HCT116 (cell line): ENCODE results near the gene CTR9. TPM values are rescaled to one million over a fixed set of nuclear protein-coding genes. Genes with fewer than 3 reads are reported as not detected.
"Not testable (repeated sequence)": the region's sequence is repeated elsewhere in the genome, so short reads cannot be mapped to it uniquely, and the experiment has no call there.

Source experiments
- ATAC-seq: fragments of 200-7000 bp; cut with Tn5 transposase; 2 replicates; pipeline ENCODE4 v1.9.1; 2020; ENCODE audit warnings: mild to moderate bottlenecking, moderate library complexity
- BruUV-seq: library from RNA; stranded (reverse); fragments of 400-500 nt; replicated peaks from 2 replicates; lab custom pipeline; 2021; lab: Mats Ljungman, UMichigan
- CTCF ChIA-PET: fragments of 300-600 bp; sonication (Branson Sonifier 250); formaldehyde crosslinking; loops from one replicate; lab custom pipeline; 2021; ENCODE audit warnings: antibody characterized with exemption; lab: Charles Lee
- POLR2A ChIA-PET: fragments of 300-600, 350-600 bp; sonication (Branson Sonifier 250); formaldehyde crosslinking; loops from one replicate; lab custom pipeline; 2021; ENCODE audit warnings: antibody characterized with exemption; lab: Charles Lee
- RAD21 ChIA-PET, 2 experiments: fragments of 300-600 bp; sonication (Branson Sonifier 250); formaldehyde crosslinking; loops; one replicate each; lab custom pipeline; 2023; ENCODE audit warnings: low total read pairs in 2 of 2; ENCODE audit not compliant: uncharacterized antibody in 2 of 2, unreplicated experiment in 2 of 2, low non-redundant PET in 1 of 2; lab: Charles Lee
- DNase-seq: peaks from one replicate; pipeline ENCODE4 v3.0.0-alpha.2; 2010; ENCODE audit warnings: low read depth, low spot score
- H2AFZ ChIP-seq: fragments of 200-600 bp; shearing (Covaris generic), sonication (generic); 2 replicates; pipeline ENCODE4 v1.6.1; 2017; ENCODE audit warnings: low read depth, mixed run types, mixed read lengths, antibody characterized with exemption, low read length; ENCODE audit not compliant: poor library complexity, severe bottlenecking
- H3K27ac ChIP-seq: 2 replicates; pipeline ENCODE4 v1.5.1; 2012; ENCODE audit warnings: low read depth, low read length
- H3K27me3 ChIP-seq: fragments of 200-600 bp; sonication (generic); 2 replicates; pipeline ENCODE4 v1.6.1; 2016; ENCODE audit warnings: mixed run types, low read length, mixed read lengths; ENCODE audit not compliant: insufficient read depth
- H3K36me3 ChIP-seq, 2 experiments: fragments of 200-500 bp in 1 of 2; fragments of 200-600 bp in 1 of 2; sonication (Bioruptor generic) in 1 of 2; sonication (generic) in 1 of 2; 2 replicates each; pipeline versions ENCODE4 v1.5.1 to v1.6.1; 2014 to 2016; ENCODE audit warnings: low read length in 2 of 2, inconsistent platforms in 1 of 2, mixed read lengths in 1 of 2, mixed run types in 1 of 2; ENCODE audit not compliant: insufficient read depth in 2 of 2, control insufficient read depth in 1 of 2
- H3K4me1 ChIP-seq, 2 experiments: fragments of 200-600 bp in 1 of 2; sonication (generic) in 1 of 2; 2 replicates each; pipeline versions ENCODE4 v1.5.1 to v1.6.1; 2012 to 2017; ENCODE audit warnings: low read length in 2 of 2, inconsistent platforms in 1 of 2, mild to moderate bottlenecking in 1 of 2, mixed read lengths in 1 of 2, mixed run types in 1 of 2, moderate library complexity in 1 of 2; ENCODE audit not compliant: insufficient read depth in 2 of 2, control insufficient read depth in 1 of 2
- H3K4me2 ChIP-seq: fragments of 200-600 bp; sonication (generic); 2 replicates; pipeline ENCODE4 v1.6.1; 2017; ENCODE audit warnings: mixed run types, low read length, mixed read lengths
- H3K4me3 ChIP-seq, 2 experiments: fragments of 200-600 bp in 1 of 2; sonication (generic) in 1 of 2; replicated peaks in 1 of 2; 2 replicates each; pipeline ENCODE4 v1.5.1; 2011 to 2016; ENCODE audit warnings: low read length in 2 of 2, control low read depth in 1 of 2, low read depth in 1 of 2, mild to moderate bottlenecking in 1 of 2, mixed read lengths in 1 of 2, mixed run types in 1 of 2
- H3K79me2 ChIP-seq: fragments of 200-600 bp; sonication (generic); 2 replicates; pipeline ENCODE4 v1.6.1; 2017; ENCODE audit warnings: mild to moderate bottlenecking, mixed run types, low read length, moderate library complexity, mixed read lengths; ENCODE audit not compliant: insufficient read depth
- H3K9ac ChIP-seq: fragments of 200-600 bp; sonication (generic); 2 replicates; pipeline ENCODE4 v1.6.1; 2016; ENCODE audit warnings: low read length, mixed read lengths
- H3K9me2 ChIP-seq: fragments of 200-600 bp; sonication (generic), shearing (Covaris generic); 2 replicates; pipeline ENCODE4 v1.6.1; 2017; ENCODE audit warnings: mixed run types, mild to moderate bottlenecking, moderate library complexity; ENCODE audit not compliant: insufficient read depth
- H3K9me3 ChIP-seq, 2 experiments: fragments of 200-500 bp in 1 of 2; fragments of 200-600 bp in 1 of 2; sonication (Bioruptor generic) in 1 of 2; sonication (generic) in 1 of 2; 2 replicates each; pipeline ENCODE4 v1.6.1; 2014 to 2017; ENCODE audit warnings: low read length in 2 of 2, mixed read lengths in 2 of 2, inconsistent platforms in 1 of 2, low read depth in 1 of 2, mild to moderate bottlenecking in 1 of 2, mixed run types in 1 of 2, moderate library complexity in 1 of 2; ENCODE audit not compliant: control insufficient read depth in 1 of 2, insufficient read depth in 1 of 2
- H4K20me1 ChIP-seq: fragments of 200-600 bp; sonication (generic), shearing (Covaris generic); 2 replicates; pipeline ENCODE4 v1.6.1; 2017; ENCODE audit warnings: mixed run types, mild to moderate bottlenecking, moderate library complexity; ENCODE audit not compliant: insufficient read depth
- CBX3 ChIP-seq: IDR thresholded peaks from 2 replicates; pipeline ENCODE4 v1.6.1; 2012; ENCODE audit warnings: low read depth
- EGR1 ChIP-seq: IDR thresholded peaks from 2 replicates; pipeline ENCODE4 v1.6.1; 2012; ENCODE audit warnings: low read depth
- EZH2phosphoT487 ChIP-seq: fragments of 200-600 bp; IDR thresholded peaks from 2 replicates; pipeline ENCODE4 v1.6.1; 2018; ENCODE audit warnings: antibody characterized with exemption, borderline replicate concordance
- FOSL1 ChIP-seq: IDR thresholded peaks from 2 replicates; pipeline ENCODE4 v1.6.1; 2012; ENCODE audit warnings: low read depth
- SIN3A ChIP-seq: IDR thresholded peaks from 2 replicates; pipeline ENCODE4 v1.6.1; 2012; ENCODE audit warnings: low read depth
- SRF ChIP-seq: IDR thresholded peaks from 2 replicates; pipeline ENCODE4 v1.6.1; 2012; ENCODE audit warnings: low read depth
- TCF7L2 ChIP-seq: IDR thresholded peaks from 2 replicates; pipeline ENCODE4 v1.7.0; 2011; ENCODE audit warnings: borderline replicate concordance, inconsistent platforms; ENCODE audit not compliant: insufficient read depth, insufficient read length; ENCODE audit errors: extremely low read depth
- YY1 ChIP-seq: IDR thresholded peaks from 2 replicates; pipeline ENCODE4 v1.6.1; 2011; ENCODE audit warnings: low read length, low read depth, moderate library complexity, mild to moderate bottlenecking; ENCODE audit not compliant: insufficient replicate concordance; ENCODE audit errors: extremely low read depth
- intact Hi-C: fragments of 100-400 bp; cut with micrococcal nuclease; formaldehyde crosslinking; loops from 2 replicates; pipeline ENCODE4 v1.10.0; 2022
- total RNA-seq: library from RNA; stranded (reverse); gene quantifications from one replicate; pipeline ENCODE4 v1.2.1, GENCODE V29; 2021; ENCODE audit not compliant: unreplicated experiment
- TF ChIP-seq, protein P1 (sequence below): IDR thresholded peaks from 2 replicates; pipeline ENCODE4 v1.6.1; 2011; ENCODE audit warnings: mild to moderate bottlenecking, low read length, moderate library complexity; ENCODE audit not compliant: insufficient replicate concordance; ENCODE audit errors: extremely low read depth
- TF ChIP-seq, protein P2 (sequence below): IDR thresholded peaks from 2 replicates; pipeline ENCODE4 v1.6.1; 2012

CTR9 gene
- total RNA-seq, 1 experiment from 2014 or later: 68.4 TPM

DNA sequence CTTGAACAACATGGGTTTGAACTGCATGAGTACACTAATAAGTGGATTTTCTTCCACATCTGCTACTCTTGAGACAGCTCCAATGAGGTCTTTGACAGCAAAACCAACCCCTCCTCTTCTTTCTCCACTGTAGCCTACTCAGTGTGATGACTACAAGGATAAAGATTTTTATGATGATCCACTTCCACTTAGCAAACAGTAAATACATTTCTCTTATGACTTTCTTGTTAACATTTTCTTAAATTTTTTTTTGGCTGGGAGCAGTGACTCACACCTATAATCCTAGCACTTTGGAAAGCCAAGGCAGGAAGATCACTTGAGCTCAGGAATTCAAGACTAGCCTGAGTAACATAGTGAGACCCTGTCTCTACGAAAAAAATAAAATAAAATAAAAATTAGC is 67.5 kb downstream of the CTR9 start:
- no TSS peak for BruUV-seq
- TF ChIP-seq YY1: no peak
- TF ChIP-seq SRF: no peak
- no peak for TF ChIP-seq SIN3A
- TF ChIP-seq CBX3: no peak
- TF ChIP-seq FOSL1: no peak
- TF ChIP-seq, protein P1, sequence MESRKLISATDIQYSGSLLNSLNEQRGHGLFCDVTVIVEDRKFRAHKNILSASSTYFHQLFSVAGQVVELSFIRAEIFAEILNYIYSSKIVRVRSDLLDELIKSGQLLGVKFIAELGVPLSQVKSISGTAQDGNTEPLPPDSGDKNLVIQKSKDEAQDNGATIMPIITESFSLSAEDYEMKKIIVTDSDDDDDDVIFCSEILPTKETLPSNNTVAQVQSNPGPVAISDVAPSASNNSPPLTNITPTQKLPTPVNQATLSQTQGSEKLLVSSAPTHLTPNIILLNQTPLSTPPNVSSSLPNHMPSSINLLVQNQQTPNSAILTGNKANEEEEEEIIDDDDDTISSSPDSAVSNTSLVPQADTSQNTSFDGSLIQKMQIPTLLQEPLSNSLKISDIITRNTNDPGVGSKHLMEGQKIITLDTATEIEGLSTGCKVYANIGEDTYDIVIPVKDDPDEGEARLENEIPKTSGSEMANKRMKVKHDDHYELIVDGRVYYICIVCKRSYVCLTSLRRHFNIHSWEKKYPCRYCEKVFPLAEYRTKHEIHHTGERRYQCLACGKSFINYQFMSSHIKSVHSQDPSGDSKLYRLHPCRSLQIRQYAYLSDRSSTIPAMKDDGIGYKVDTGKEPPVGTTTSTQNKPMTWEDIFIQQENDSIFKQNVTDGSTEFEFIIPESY: no peak
- TF ChIP-seq TCF7L2: no peak
- TF ChIP-seq EGR1: no peak
- TF ChIP-seq, protein P2, sequence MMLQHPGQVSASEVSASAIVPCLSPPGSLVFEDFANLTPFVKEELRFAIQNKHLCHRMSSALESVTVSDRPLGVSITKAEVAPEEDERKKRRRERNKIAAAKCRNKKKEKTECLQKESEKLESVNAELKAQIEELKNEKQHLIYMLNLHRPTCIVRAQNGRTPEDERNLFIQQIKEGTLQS: no peak
- no peak for TF ChIP-seq EZH2phosphoT487
- Histone ChIP-seq H3K36me3 (no peaks in the 10 kb centered on the region), H2AFZ (no peak overlapping the region), H3K9me2 (no peaks in the 10 kb centered on the region), H3K27ac (no peak overlapping the region), H3K4me2 (no peak overlapping the region), H3K27me3 (no peaks in the 10 kb centered on the region), H3K9me3 (no peaks in the 10 kb centered on the region), H3K4me3 (no peak overlapping the region), H3K4me1 (0 out of 4 replicates have a peak, but pooled peaks cover 0 to 3% of the 10 kb centered on the region in 2 experiments), H3K79me2 (no peaks in the 10 kb centered on the region), H3K9ac (no peak overlapping the region), H4K20me1 (no peaks in the 10 kb centered on the region)
- ChIA-PET RAD21 (no interaction called here), POLR2A (interaction anchor here (3.0 kb wide), 1 partner anchor 9 kb away, joined by 18 read pairs; the partner anchor contains the start of gene EIF4G2), CTCF (interaction anchor here (0.7 kb wide), 1 partner anchor 10 kb away, joined by 3 read pairs; the partner anchor contains the start of gene EIF4G2)
- intact Hi-C loops: no loop called here
- DNase-seq: no peak
- no peak for ATAC-seq

DNA sequence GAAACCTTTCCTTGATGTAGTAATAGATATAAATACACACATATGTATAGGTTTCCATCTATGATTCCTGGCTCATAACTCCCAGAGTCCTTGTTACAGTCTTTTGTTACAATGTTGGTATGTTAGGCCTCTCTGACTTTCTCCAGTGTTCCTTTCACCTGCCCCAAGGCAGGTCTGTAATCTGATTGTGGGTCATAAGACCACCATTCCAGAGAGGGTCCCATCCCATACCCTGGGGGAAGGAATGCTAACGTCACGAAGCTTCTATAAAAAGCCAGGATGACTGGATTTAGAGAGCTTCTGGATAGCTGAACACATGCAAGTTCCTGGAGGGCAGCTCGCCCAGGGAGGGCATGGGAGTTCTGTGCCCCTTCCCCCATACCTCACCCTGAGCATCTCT is 71.4 kb downstream of the CTR9 start:
- H3K4me1 ChIP-seq, H3K9me3 ChIP-seq, H3K4me3 ChIP-seq, POLR2A ChIA-PET, ATAC-seq, H3K9me2 ChIP-seq, H2AFZ ChIP-seq, H3K9ac ChIP-seq, H3K27ac ChIP-seq, H3K4me2 ChIP-seq, CTCF ChIA-PET, H3K36me3 ChIP-seq, DNase-seq, H4K20me1 ChIP-seq, intact Hi-C loops, RAD21 ChIA-PET, BruUV-seq, H3K79me2 ChIP-seq, H3K27me3 ChIP-seq: not testable (repeated sequence)
